Stimulated activated CD8-positive, alpha-beta memory T cell treated with anti-CD3 and anti-CD28 coated beads, Interleukin-12 subunit alpha, Interleukin-12 subunit beta, amount 100 ng/mL, for 4 hours (primary cell): ENCODE data around the gene CCDC57.
"Not testable (repeated sequence)": the region's sequence is repeated elsewhere in the genome, so short reads cannot be mapped to it uniquely, and the experiment has no call there.

Experiments
- DNase-seq: peaks from one replicate; pipeline ENCODE4 v3.0.0-alpha.2; 2020; ENCODE audit warnings: low read depth

The CCDC57 gene

DNA sequence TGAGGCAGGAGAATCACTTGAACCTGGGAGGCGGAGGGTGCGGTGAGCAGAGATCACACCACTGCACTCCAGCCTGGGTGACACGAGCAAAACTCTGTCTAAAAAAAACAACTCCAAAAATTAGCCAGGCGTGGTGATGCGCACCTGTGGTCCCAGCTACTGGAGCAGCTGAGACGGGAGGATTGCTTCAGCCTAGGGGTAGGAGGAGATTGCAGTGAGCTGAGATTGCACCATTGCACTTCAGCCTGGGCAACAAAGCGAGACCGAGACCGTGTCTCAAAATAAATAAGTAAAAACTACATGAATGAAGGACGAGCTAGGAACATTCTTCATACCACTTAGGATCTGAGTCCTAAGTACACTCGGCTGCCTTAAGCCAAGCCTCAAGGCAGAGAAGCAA is 35.4 kb downstream of the CCDC57 start:
- DNase-seq = no peak

DNA sequence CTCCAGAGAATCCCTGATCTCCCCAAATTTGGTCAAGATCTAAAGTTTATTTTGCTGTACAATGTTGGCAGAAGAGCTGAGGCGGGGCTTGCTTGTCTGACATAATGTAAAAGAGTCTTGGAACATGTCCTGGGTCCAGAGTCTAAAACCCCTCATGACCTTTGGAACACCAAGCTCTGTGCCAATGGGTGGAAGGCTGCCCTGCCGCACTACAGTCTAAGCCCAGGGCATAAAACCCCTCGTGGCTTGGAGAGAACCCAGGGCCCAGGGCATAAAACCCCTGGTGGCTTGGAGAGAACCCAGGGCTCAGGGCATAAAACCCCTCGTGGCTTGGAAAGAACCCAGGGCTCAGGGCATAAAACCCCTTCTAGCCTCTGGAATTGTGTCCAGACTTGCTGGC is 36.7 kb downstream of the CCDC57 start:
- DNase-seq = no peak

DNA sequence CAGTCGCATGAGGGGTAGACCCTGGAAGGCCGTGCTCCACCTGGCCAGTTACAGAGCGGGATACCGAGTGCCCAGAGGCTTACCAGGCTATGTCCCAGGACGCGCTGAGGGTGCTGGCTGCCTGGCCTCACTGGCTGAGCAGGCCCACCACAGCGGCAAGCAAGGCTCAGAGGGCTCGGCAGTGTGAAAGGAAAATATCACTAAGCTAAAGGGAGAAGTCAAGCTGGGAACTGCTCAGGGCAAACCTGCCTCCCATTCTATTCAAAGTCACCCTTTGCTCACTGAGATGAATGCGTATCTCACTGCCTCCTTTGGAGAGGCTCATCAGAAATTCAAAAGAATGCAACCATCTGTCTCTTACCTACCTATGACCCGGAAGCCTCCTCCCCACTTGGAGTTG is 37.4 kb downstream of the CCDC57 start:
- DNase-seq = no peak

DNA sequence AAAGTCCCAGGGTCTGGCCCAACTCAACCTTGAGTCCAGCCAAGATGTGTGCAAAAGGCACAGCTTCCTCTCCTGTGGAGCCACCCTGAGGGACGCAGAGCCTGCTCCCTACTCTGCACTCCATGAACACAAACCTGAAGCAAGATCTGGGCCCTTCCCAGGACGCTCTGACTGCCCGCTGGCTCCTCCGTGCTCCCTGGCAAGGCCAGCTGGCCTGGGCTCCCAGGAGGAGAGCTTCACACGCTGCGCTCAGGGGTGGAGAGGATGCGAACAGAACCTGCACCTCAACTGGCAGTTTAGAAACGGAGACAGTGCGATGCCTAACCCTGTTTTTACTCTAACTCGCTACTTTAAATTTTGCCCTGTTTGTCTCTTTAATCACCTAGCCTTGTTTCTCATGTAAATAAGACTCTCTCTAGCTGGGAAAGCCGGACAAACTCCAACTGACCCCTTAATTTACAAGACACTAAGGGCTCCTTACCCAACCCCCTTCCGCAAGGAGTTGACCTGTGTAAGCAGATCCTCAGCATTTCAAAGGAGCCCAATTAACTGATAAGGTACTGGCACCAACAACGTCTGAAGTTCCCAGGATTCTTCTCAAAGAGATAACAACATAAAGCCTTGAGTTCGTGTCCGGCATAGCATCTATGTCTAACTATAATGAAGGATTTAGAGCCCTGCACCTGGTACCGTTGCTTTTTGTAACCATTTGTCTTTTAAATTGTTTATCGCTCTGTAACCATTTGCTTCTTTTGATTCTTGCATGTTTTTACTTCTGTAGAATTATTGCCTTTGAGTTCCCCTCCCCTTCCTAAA is 38.4 kb downstream of the CCDC57 start:
- DNase-seq = not testable (repeated sequence)

DNA sequence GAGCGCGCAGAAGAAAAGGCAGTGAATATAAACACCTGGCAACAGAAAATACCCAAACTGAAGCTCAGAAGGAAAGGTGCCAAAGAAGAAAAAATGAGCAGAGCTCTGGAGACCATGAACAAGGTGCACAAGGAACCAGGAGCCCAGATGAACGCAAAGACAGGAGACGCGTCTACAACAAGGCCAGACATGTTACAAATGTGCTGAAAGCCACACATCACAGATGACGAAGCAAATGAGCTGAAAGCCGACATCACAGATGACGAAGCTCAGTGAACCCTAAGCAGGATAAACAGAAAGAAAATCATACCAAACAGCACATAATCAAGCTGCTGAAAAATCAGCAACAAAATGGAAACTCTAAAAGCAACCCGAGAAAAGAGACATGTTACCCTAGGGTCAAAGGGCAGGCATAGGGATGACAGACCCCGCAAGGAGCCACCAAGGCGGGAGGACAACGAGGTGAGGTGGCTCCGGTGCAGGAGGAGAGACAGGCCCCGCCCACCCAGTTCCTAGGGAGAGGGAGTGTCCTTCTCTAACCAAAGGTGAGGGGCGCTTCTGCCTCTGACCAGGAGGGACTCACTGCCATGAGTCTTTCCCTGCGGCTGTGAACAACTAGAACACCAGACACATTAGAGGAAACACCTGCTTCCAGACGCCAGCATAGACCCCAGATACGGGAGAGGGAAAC is 39.1 kb downstream of the CCDC57 start:
- DNase-seq = no peak

DNA sequence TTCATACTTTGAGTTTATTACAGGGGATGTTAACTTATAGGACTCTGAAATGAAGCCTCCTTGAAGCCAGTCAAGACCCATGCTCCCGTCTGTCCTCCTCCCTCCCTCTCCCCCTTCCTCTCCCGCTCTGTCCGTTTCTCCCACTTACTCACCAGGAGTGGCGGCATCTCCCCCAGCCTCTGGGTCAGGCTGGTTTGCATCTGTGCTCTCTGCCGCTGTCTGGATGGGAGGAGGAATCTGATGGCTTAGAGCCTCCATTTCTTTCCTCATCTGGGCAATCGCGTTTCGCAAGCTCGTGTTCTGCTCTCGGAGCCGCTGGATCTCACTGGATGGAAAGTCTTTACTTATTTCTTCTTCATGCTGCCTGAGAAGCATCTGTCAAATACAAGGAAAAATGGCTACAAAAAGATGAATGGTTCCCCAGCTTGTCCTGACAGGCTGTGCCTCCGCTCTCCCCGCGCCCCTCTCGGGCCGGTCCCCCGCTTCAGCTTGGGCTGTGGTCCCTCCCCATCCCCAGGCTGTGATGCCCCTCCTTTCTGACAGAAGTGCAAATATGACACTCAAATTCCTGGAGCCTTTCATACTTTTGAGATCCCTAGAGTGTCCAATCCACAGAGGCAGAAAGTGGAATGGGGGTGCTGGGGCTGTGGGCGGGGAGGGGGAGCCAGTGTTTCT is 40.0 kb downstream of the CCDC57 start:
- DNase-seq = no peak

DNA sequence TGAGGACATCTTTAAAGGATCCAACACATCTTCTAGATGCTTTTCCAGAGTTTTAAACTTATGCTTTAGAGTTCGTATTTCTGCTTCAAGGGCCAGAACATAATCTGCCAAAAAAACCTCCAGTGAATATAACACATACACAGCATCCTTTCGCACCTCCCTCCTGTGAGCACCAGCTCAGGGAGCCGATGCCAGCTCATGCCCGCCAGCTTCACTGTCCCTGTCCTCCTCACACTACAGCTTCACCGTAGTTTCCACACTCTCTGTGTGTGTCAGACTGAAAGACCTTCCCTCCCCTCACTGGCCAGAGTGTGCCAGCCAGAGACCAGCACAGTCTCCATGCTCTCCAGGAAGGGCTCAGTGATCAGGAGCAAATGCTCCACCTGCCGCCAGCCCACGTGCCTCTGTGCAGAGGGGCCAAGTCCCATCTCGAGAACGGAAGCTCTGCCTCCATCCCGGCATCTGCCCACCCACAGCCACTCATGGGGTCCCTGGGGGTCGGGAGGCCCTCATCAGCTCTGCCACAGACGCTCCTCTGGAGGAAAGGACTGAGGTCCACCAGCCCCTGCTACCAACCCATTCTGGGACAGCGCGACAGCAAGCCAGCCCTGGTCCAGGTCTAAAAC is 40.8 kb downstream of the CCDC57 start:
- no peak for DNase-seq

DNA sequence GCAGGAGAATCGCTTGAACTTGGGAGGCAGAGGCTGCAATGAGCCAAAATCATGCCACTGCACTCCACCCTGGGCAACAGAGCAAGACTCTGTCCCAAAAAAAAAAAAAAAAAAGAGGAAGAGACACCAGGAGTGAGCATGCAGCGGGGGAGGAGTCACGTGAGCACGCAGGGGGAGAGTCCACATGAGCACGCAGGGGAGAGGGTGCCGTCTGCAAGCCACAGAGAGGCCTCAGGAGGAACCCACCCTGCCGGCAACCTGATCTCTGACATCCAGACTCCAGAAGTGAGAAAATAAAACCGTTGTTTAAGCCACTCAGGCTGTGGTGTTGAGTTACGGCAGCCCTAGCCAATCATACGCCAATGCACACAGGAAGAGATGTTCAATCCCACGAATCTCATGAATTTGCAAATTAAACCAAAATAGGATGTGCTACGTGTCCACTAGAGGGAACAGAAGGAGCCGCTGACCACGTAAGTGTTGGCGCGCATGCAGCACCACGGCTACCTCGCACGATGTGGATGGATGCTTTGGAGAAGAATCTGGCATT is 42.2 kb downstream of the CCDC57 start:
- no peak for DNase-seq

DNA sequence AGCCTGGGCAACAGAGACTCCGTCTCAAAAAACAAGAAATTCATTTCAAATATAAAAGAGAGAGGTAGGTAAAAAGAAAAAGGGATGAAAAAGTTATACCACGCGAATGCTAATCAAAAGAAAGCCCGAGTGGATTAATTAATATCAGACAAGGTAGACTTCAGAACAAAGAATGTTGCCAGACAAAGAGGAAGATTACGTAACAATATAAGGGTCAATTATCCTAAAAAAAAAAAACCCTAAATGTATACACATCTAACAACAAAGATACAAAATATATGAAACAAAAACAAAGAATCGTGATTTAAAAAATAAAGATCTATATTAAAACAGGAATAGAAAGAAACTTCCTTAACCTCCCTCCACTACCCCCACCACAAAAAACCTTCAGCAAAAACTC is 44.1 kb downstream of the CCDC57 start:
- DNase-seq = no peak

DNA sequence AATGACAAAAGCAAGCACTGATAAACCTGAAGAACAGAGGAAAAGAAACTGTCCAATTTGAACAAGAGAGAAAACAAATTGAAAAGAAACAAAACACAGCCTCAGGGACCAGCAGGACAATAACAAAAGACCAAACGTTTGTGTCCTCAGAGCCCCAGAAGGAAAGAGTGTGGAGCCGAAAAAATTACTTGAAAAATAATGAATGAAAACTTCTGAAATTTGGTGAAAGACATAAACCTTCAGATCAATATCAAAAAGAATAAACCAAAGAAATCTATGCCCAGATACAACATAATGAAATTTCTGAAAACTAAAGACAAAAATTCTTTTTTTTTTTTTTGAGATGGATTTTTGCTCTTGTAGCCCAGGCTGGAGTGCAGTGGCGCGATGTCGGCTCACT is 45.6 kb downstream of the CCDC57 start:
- DNase-seq = no peak

DNA sequence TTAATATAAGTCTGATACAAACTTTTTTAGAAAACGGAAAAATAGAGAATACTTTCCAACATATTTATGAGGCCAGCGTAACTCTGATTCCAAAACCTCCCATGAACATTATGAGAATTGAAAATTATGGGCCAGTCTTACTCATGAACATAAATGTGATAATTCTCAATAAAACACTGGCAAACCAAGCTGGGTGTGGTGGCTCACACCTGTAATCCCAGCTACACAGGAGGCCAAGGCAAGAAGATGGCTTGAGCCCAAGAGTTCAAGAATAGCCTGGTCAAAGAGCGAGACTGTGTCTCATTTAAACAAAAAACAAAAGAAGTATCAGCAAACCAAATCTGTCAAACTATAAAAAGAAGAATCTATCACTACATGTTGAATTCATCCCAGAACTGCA is 47.8 kb downstream of the CCDC57 start:
- DNase-seq = no peak

DNA sequence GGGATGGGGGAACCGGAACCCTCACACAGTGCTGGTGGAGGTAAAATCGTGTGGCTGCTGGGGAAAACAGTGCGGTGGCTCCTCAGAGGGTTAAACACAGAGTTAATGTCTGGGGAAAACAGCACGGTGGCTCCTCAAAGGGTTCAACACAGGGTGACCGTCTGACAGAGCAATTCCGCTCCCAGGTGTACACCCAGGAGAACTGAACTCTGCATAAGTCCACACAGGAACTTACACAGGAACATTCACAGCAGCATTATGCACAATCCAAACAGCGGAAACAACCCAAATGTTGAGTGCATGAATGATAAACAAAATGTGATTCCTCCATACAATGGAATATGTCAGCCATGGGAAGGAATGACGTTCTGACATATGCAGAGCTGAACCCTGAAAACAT is 51.4 kb downstream of the CCDC57 start:
- no peak for DNase-seq

DNA sequence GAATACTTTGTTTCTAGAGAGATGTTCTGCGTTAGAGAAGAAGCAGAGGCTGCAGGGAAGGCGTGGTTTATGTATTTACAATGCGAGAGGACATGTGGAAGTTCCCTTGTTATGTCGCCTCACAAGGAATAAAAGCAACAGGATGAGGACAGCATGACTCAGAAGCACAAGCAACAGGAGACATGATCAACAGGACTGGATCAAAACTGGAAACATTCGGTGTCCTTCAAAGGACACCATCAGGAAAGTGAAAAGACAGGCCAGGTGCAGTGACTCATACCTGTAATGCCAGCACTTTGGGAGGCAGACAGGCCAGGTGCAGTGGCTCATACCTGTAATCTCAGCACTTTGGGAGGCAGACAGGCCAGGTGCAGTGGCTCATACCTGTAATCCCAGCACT is 52.6 kb downstream of the CCDC57 start:
- DNase-seq = no peak

DNA sequence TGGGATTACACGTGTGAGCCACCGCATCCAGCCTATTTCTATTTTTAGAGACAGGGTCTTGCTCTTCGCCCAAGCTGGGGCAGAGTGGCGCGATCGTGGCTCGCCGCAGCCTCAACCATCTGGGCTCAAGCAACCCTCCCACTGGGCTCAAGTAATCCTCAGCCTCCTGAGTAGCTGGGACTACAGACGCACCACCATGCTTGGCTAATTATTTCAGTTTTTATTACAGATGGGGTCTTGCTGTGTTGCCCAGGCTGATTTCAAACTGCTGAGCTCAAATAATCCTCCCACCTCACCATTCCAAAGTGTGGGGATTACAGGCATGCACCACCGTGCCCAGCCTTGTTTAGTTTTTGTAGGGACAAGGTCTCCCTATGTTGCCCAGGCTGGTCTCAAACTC is 53.8 kb downstream of the CCDC57 start:
- no peak for DNase-seq

DNA sequence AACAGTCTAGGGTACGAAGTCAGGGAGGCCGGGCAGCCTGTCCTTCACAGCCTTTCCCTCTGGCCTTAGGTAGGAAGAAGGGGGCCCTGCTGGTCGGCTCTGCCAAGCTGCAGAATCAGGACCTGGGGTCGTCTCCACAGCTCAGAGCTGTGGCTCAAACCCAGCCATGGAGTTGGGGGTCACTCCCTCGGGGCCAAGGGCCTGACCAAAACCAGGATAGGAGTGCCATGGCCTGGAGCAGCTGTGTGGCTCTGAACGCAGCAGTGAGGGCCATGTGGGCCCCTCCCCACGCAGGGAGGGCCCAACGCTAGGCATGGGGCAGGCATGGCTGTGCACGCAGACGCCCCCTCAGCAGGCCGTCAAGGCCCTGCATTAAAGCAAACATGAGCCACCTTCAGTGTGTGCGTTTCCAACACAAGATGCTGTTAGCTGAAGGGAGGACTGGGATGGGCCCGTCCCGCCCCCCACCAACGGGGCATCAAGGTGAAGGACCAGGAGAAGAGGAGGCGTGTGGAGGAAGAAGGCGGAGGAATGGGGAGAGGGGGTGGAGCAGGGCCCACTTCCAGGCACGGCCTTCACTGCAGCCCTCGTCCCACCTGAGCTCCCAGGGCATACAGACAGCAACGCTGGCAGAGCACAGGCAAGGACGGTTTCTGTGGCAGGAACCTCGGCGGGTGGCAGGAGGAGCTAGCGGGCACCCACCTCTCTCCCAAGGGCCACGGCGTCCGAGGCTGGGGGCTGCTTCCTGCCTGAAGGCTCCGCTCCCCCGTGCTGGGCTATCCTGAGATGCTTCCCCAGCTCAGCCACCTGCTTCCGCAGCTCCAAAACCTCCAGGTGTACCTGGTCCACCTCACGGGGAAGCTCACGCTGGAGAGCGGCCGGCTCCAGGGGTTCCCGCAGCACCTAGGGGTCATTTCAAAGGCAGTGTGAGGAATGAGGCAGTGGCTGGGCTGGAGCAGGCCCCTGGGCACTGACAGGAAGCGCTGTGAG is 55.3 kb downstream of the CCDC57 start:
- no peak for DNase-seq

DNA sequence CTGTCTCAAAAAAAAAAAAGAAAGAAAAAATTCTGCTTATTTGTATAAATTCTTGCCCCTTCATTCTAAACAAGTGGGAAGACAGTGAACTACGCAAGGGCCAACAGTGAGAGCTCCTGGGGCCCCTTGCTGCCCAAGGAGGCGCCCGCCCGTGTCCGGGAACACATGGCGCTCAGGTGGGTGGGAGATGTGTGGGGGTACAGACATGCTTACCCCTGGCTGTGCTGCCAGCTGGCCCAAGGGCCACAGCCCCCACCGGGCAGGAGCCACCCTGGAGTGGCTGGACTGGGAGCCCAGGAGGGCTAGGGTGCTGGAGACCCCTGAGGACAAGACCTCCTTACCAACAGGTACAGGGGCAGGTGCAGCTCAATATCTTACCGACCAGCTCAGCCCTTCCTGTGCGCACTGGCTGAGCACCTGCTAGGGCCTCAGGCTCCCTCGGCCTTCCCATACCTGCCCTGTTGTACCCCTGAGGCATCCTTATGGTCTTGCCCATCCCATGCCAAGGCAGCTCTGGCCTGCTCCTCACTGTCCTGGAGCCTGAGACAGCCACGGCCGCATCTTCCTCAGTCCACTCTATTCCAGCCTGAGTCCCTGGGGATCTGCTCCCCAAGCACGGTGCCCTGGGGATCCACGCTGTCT is 56.2 kb downstream of the CCDC57 start:
- no peak for DNase-seq

DNA sequence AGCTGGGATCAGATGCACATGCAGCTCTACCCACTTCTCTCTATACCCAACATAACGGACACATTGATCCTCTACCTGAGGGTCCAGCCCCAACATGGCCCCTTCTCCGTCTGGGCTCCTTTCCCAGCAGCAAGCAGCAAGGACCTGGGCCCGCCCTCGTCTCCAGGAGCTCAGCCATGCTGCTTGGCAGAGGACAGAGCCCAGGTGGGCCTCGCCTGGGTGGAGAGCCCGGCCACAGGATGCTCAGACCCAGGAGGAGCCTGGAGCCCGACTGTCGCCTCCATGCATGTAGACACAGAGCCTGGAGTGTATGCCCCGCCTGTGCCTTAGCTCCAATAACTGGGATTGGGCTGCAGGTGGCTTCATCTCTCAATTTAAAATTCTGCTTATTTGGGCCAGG is 57.0 kb downstream of the CCDC57 start:
- no peak for DNase-seq

DNA sequence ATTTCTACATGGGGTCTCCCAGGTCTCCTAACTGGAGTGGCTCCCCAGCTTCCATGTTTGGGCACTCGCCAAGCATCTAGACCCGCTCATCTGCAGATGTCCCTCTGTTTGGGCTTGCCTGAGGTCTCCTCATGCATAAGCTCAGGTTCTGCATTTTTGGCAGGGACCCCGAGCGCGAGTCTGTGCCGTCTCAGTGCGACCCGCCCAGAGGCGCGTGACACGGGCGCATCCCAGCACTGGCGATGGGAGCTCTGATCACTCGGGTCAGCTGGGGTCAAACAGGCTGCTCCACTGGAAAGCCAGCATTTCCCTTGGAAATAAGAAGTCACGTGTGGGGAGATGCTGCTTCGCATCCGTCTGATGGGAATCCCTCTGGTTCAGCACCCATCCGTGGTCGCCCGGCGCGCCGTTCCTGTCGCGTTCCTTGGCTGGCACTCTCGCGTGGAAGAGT is 57.7 kb downstream of the CCDC57 start:
- no peak for DNase-seq

DNA sequence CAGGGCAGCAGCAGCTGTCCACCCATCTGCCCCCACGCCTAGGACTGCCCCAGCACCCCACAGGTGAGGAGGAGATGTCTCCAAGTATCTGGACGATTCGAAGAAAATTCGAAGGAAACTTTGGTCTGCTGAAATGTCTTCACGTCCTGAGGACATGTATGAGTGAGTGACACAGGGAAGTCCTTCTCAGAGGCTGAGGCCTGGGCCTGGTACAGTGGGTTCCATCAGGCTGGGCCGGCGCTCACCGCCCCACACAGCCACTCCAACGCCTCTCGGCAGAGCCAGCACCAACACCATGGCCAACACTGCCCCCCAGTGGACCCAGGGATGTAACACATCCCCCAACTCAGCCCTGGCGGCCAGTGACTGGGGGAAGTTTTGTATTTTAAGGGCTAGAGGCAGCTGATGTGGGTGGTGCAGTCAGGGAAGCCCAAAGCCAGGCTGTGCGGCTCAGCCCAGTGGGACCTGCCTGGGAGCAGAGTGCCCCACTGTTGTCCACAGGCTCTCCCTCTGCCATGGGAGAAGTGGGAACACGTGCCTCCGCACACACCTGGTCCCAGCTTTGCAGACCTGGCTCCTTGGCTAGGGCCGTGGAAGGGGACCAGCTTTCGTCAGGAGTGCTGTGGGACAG is 58.8 kb downstream of the CCDC57 start:
- peak; percentile 62 for DNase-seq

DNA sequence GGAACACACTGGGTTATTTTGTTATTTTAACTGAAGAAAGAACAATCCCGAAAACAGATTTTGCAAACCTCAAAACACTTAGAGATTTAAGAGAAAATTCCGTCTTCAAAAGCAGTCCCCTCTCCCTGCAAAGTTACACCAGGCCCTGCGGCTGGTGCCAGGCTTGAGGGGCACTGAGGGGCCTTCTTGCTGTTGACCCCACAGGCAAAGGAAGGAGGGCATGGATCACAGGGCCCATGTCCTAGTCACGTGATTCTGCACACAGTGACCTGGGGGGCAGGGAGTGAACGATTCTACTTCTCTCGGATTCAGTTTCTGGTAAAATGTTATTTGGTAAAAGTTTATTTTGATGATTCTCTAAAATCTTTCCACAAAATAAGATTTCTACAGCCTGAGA is 59.3 kb downstream of the CCDC57 start:
- DNase-seq = no peak
